Lower leg skin (tissue), 3 donors: ENCODE results near the gene VTI1A.

Experiments
- POLR2A ChIP-seq, 2 donors: fragments of 450-650 bp; IDR thresholded peaks; one replicate each; pipeline ENCODE4 v1.6.1; 2016 to 2017; ENCODE audit warnings: antibody characterized with exemption in 2 of 2, mild to moderate bottlenecking in 1 of 2, moderate library complexity in 1 of 2
- TF ChIP-seq, protein P1 (sequence below), 3 donors: fragments of 450-650 bp; IDR thresholded peaks; one replicate each; pipeline ENCODE4 v1.5.1; 2016; ENCODE audit warnings: antibody characterized with exemption in 3 of 3, mild to moderate bottlenecking in 3 of 3, moderate library complexity in 2 of 3

DNA sequence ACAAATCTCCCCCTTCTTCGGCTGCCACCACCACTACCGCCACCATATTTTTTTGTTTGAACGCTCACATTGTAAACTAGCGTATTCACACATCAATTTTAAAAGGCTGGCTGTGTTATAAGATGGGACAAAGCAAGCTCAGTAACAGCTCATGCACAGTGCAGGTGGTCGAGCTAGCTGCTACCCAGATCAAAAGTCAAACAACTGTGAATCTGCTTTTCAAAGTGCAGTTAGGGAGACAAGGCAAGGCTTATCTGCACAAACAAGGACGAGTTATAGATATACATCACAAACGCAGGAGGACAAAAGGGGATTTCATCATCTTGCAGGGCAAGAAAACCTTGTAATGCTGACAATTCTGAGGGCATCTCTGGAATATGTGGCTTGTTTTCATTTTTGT lies 231.6 kb downstream of the VTI1A start:
- TF ChIP-seq, protein P1, sequence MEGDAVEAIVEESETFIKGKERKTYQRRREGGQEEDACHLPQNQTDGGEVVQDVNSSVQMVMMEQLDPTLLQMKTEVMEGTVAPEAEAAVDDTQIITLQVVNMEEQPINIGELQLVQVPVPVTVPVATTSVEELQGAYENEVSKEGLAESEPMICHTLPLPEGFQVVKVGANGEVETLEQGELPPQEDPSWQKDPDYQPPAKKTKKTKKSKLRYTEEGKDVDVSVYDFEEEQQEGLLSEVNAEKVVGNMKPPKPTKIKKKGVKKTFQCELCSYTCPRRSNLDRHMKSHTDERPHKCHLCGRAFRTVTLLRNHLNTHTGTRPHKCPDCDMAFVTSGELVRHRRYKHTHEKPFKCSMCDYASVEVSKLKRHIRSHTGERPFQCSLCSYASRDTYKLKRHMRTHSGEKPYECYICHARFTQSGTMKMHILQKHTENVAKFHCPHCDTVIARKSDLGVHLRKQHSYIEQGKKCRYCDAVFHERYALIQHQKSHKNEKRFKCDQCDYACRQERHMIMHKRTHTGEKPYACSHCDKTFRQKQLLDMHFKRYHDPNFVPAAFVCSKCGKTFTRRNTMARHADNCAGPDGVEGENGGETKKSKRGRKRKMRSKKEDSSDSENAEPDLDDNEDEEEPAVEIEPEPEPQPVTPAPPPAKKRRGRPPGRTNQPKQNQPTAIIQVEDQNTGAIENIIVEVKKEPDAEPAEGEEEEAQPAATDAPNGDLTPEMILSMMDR (IDR thresholded peaks at IDR 0.05) = no peak
- TF ChIP-seq POLR2A (IDR thresholded peaks at IDR 0.05) = no peak
